ENCODE measurements around the gene AHNAK.

DNA sequence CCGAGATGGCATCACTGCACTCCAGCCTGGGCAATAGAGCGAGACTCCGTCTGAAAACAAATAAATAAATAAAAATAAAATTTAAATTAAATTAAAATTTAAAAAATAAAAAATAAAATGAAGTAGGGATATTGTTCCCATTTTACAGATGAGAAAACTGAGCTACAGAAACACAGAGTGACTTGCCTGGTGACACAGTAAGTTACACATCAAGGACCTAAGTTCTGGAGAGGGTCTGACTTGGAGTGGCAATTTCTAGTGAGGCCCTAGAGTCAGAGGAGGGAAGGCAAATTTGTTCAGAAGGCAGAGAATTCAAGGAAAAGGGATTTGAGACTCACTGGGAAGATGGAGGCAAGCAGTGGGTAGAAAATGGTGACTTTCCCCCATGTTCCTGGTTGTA, 125.7 kb downstream of the AHNAK start:
- TF ChIP-seq, protein P1, sequence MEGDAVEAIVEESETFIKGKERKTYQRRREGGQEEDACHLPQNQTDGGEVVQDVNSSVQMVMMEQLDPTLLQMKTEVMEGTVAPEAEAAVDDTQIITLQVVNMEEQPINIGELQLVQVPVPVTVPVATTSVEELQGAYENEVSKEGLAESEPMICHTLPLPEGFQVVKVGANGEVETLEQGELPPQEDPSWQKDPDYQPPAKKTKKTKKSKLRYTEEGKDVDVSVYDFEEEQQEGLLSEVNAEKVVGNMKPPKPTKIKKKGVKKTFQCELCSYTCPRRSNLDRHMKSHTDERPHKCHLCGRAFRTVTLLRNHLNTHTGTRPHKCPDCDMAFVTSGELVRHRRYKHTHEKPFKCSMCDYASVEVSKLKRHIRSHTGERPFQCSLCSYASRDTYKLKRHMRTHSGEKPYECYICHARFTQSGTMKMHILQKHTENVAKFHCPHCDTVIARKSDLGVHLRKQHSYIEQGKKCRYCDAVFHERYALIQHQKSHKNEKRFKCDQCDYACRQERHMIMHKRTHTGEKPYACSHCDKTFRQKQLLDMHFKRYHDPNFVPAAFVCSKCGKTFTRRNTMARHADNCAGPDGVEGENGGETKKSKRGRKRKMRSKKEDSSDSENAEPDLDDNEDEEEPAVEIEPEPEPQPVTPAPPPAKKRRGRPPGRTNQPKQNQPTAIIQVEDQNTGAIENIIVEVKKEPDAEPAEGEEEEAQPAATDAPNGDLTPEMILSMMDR (IDR thresholded peaks at IDR 0.05; ENCODE audit: insufficient read depth, low read length, poor library complexity, severe bottlenecking): no peak
- no peak for TF ChIP-seq EZH2phosphoT487 (conservative IDR thresholded peaks at IDR 0.05; ENCODE audit: low read length)
